OCI-LY7 (cell line): Measurements from ENCODE around the gene DCLK1. TPM values are rescaled to one million over a fixed set of nuclear protein-coding genes. Genes with fewer than 3 reads are reported as not detected.

Experiments used
- BruUV-seq: library from RNA; stranded (reverse); fragments of 400-500 nt; replicated peaks from 2 replicates; lab custom pipeline; 2021; lab: Mats Ljungman, UMichigan
- CTCF ChIA-PET: fragments of 300-600 bp; sonication (Branson Sonifier 250); formaldehyde crosslinking; loops from one replicate; lab custom pipeline; 2022; ENCODE audit warnings: antibody characterized with exemption; ENCODE audit not compliant: unreplicated experiment; lab: Charles Lee
- POLR2A ChIA-PET: fragments of 300-600 bp; sonication (Branson Sonifier 250); formaldehyde crosslinking; loops from one replicate; lab custom pipeline; 2022; ENCODE audit warnings: antibody characterized with exemption; lab: Charles Lee
- DNase-seq: peaks from one replicate; pipeline ENCODE4 v3.0.0-alpha.2; 2015; ENCODE audit warnings: low spot score
- H2AFZ ChIP-seq: fragments of 200-600 bp; sonication (generic), shearing (Covaris generic); 2 replicates; pipeline ENCODE4 v1.6.1; 2014; ENCODE audit warnings: mild to moderate bottlenecking, antibody characterized with exemption, low read length, moderate library complexity
- H3K27ac ChIP-seq: fragments of 200-600 bp; sonication (generic); 2 replicates; pipeline ENCODE4 v1.5.1; 2014; ENCODE audit warnings: mixed run types, low read depth, mild to moderate bottlenecking, moderate library complexity, low read length, inconsistent platforms; ENCODE audit not compliant: poor library complexity, severe bottlenecking
- H3K36me3 ChIP-seq: fragments of 200-600 bp; sonication (generic); 2 replicates; pipeline ENCODE4 v1.6.1; 2014; ENCODE audit warnings: mild to moderate bottlenecking, antibody characterized with exemption, low read length, moderate library complexity, mixed read lengths; ENCODE audit not compliant: insufficient read depth
- H3K4me1 ChIP-seq: fragments of 200-600 bp; sonication (generic); 2 replicates; pipeline ENCODE4 v1.5.1; 2014; ENCODE audit warnings: mild to moderate bottlenecking, low read length; ENCODE audit not compliant: insufficient read depth, poor library complexity, severe bottlenecking
- H3K4me2 ChIP-seq: fragments of 200-600 bp; sonication (generic); 2 replicates; pipeline ENCODE4 v1.6.1; 2014; ENCODE audit warnings: mild to moderate bottlenecking, low read length
- H3K4me3 ChIP-seq: fragments of 200-600 bp; sonication (generic); 2 replicates; pipeline ENCODE4 v1.5.1; 2014; ENCODE audit warnings: mild to moderate bottlenecking, low read depth, low read length; ENCODE audit not compliant: poor library complexity, severe bottlenecking
- H3K79me2 ChIP-seq: fragments of 200-600 bp; sonication (generic); 2 replicates; pipeline ENCODE4 v1.6.1; 2016; ENCODE audit warnings: low read depth, mild to moderate bottlenecking, low read length, moderate library complexity, mixed read lengths; ENCODE audit not compliant: insufficient read depth
- H3K9me2 ChIP-seq: fragments of 200-600 bp; sonication (generic); 2 replicates; pipeline ENCODE4 v1.6.1; 2016; ENCODE audit warnings: mild to moderate bottlenecking, low read length, mixed read lengths; ENCODE audit not compliant: insufficient read depth
- H3K9me3 ChIP-seq: fragments of 200-600 bp; sonication (generic); 2 replicates; pipeline ENCODE4 v1.6.1; 2014; ENCODE audit warnings: mild to moderate bottlenecking, mixed run types, low read length, mixed read lengths
- H4K20me1 ChIP-seq: fragments of 200-600 bp; sonication (generic); 2 replicates; pipeline ENCODE4 v1.6.1; 2014; ENCODE audit warnings: mild to moderate bottlenecking, antibody characterized with exemption, low read length, moderate library complexity, mixed read lengths; ENCODE audit not compliant: insufficient read depth
- EZH2phosphoT487 ChIP-seq: fragments of 200-600 bp; sonication (generic); IDR thresholded peaks from 2 replicates; pipeline ENCODE4 v1.6.1; 2018; ENCODE audit warnings: low read depth, borderline replicate concordance, mild to moderate bottlenecking, mixed run types, antibody characterized with exemption, low read length, moderate library complexity, mixed read lengths
- intact Hi-C: fragments of 100-400 bp; cut with micrococcal nuclease; formaldehyde crosslinking; loops from one replicate; pipeline ENCODE4 v1.10.0; 2022; ENCODE audit not compliant: unreplicated experiment
- total RNA-seq, 2 experiments: library from RNA; depleted of rRNA in 1 of 2; stranded (reverse); fragments of >200 nt in 1 of 2; shearing (Covaris generic) in 1 of 2; gene quantifications; 2 replicates each; pipeline ENCODE4 v1.2.3, GENCODE V29; 2014 to 2022
- TF ChIP-seq, protein P1 (sequence below): fragments of 200-600 bp; sonication (generic); conservative IDR thresholded peaks from 2 replicates; pipeline ENCODE4 v1.5.1; 2014; ENCODE audit warnings: mild to moderate bottlenecking, antibody characterized with exemption, low read length, moderate library complexity, mixed read lengths

The DCLK1 gene
- total RNA-seq, 2 experiments from 2014 or later = not detected

DNA sequence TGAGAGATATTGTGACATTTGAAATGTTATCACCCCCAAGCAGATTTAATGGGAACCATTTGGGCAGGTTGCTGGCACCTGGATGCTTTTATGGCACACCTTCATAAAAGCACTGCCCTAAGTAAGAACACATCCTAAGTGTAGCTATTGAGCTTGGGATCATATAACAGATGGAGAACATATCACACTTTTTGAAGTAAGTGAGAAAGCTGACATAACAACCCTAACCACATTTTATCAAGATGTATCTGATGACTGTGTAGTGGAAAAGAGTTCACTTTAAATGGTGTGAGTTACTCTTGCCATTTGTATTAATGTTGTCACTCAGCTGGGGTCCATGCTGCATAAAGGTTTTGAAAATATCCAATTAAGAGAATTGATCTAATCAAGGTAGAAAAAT lies 287.9 kb downstream of the DCLK1 start:
- ChIA-PET CTCF (no interaction called here), POLR2A (interaction anchor here (0.6 to 1.2 kb wide), 2 partner anchors 8 to 158 kb away, joined by 3 to 4 read pairs; no protein-coding TSS in a partner anchor)
- BruUV-seq = no TSS peak
- no peaks in the 10 kb centered on the region for H3K36me3 ChIP-seq
- intact Hi-C loops = no loop called here
- no peak overlapping the region for H3K4me2 ChIP-seq
- no peaks in the 10 kb centered on the region for H3K9me3 ChIP-seq
- no peak overlapping the region for H2AFZ ChIP-seq
- DNase-seq = no peak
- TF ChIP-seq, protein P1, sequence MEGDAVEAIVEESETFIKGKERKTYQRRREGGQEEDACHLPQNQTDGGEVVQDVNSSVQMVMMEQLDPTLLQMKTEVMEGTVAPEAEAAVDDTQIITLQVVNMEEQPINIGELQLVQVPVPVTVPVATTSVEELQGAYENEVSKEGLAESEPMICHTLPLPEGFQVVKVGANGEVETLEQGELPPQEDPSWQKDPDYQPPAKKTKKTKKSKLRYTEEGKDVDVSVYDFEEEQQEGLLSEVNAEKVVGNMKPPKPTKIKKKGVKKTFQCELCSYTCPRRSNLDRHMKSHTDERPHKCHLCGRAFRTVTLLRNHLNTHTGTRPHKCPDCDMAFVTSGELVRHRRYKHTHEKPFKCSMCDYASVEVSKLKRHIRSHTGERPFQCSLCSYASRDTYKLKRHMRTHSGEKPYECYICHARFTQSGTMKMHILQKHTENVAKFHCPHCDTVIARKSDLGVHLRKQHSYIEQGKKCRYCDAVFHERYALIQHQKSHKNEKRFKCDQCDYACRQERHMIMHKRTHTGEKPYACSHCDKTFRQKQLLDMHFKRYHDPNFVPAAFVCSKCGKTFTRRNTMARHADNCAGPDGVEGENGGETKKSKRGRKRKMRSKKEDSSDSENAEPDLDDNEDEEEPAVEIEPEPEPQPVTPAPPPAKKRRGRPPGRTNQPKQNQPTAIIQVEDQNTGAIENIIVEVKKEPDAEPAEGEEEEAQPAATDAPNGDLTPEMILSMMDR = no peak
- TF ChIP-seq EZH2phosphoT487 = no peak
- H3K79me2 ChIP-seq = no peaks in the 10 kb centered on the region
- no peak overlapping the region for H3K4me3 ChIP-seq
- H3K9me2 ChIP-seq = no peaks in the 10 kb centered on the region
- H4K20me1 ChIP-seq = no peaks in the 10 kb centered on the region
- no peaks in the 10 kb centered on the region for H3K4me1 ChIP-seq
- H3K27ac ChIP-seq = no peak overlapping the region

DNA sequence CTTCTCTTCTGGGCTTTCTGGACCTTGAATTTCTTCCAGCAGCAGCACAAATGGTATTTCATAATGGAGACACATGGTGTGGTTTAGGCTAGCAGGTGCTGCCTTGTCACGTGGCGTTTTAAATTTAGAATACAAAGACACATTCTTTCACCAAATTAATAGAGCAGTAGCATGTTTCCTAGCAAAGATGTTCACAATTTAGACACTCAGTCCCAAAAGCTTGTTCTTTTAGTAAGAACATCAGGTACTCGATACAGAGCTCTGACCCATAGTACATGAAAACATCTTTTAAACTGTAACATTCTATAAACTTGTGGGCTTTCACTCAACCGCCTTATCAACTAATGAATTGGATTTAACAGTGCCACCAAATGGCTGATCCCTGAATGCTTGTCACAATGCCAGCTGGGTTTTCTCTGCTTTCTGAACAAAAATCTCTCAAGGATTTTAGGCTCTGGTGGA lies 290.1 kb downstream of the DCLK1 start:
- TF ChIP-seq, protein P1 = no peak
- no peak for TF ChIP-seq EZH2phosphoT487
- no peaks in the 10 kb centered on the region for H3K9me3 ChIP-seq
- H3K27ac ChIP-seq = no peak overlapping the region
- ChIA-PET POLR2A (no interaction called here), CTCF (no interaction called here)
- H3K4me2 ChIP-seq = no peak overlapping the region
- no peak for DNase-seq
- H3K4me1 ChIP-seq = no peaks in the 10 kb centered on the region
- BruUV-seq = no TSS peak
- no peaks in the 10 kb centered on the region for H4K20me1 ChIP-seq
- no peaks in the 10 kb centered on the region for H3K36me3 ChIP-seq
- H3K9me2 ChIP-seq = no peaks in the 10 kb centered on the region
- intact Hi-C loops = no loop called here
- no peak overlapping the region for H2AFZ ChIP-seq
- no peak overlapping the region for H3K4me3 ChIP-seq
- no peaks in the 10 kb centered on the region for H3K79me2 ChIP-seq

DNA sequence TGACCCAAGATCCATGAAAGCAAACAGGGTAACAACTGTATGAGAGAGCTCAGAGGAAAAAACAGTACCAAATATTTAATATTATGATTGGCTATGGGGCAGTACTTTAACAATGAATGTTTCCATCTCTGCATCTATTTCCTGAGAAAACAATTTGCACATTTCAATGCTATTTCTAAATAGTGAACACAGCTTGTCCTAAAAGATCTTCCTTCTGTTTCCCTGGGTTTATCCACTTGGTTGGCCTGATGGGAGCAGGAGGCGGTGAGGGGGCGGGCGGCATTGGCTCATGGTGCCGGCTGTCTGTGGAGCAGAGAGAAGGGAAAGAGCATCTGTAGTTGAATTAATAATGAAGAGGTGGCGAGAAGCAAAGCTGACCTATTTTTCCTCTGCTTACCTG lies 291.4 kb downstream of the DCLK1 start:
- TF ChIP-seq, protein P1 = no peak
- TF ChIP-seq EZH2phosphoT487 = no peak
- no peak overlapping the region for H3K27ac ChIP-seq
- no peak overlapping the region for H2AFZ ChIP-seq
- no TSS peak for BruUV-seq
- no peaks in the 10 kb centered on the region for H3K36me3 ChIP-seq
- ChIA-PET CTCF (no interaction called here), POLR2A (no interaction called here)
- no peak for DNase-seq
- intact Hi-C loops = no loop called here
- H3K9me3 ChIP-seq = no peaks in the 10 kb centered on the region
- H3K4me1 ChIP-seq = no peaks in the 10 kb centered on the region
- no peaks in the 10 kb centered on the region for H3K79me2 ChIP-seq
- no peak overlapping the region for H3K4me2 ChIP-seq
- H4K20me1 ChIP-seq = no peaks in the 10 kb centered on the region
- no peak overlapping the region for H3K4me3 ChIP-seq
- H3K9me2 ChIP-seq = no peaks in the 10 kb centered on the region
